HepG2 (cell line): ENCODE data around the gene PPOX. TPM values are rescaled to one million over a fixed set of nuclear protein-coding genes. Genes with fewer than 3 reads are reported as not detected.

Source experiments
- AKAP8 ChIP-seq: sonication (generic); formaldehyde crosslinking; IDR thresholded peaks from 2 replicates; pipeline ENCODE4 v1.5.1; 2020; ENCODE audit warnings: mild to moderate bottlenecking, missing genetic modification reagents
- HHEX ChIP-seq: IDR thresholded peaks from 2 replicates; pipeline ENCODE4 v1.6.1; 2016; ENCODE audit warnings: control low read depth
- JARID2 ChIP-seq: sonication (generic); formaldehyde crosslinking; IDR thresholded peaks from 2 replicates; pipeline ENCODE4 v1.8.1; 2023; ENCODE audit warnings: missing genetic modification reagents, inconsistent platforms; ENCODE audit not compliant: insufficient replicate concordance
- KDM6A ChIP-seq: IDR thresholded peaks from 2 replicates; pipeline ENCODE4 v1.6.1; 2016; ENCODE audit warnings: low read depth
- MYNN ChIP-seq: sonication (generic); formaldehyde crosslinking; IDR thresholded peaks from 2 replicates; pipeline ENCODE4 v1.4.0; 2020; ENCODE audit warnings: mild to moderate bottlenecking, low read depth, missing genetic modification reagents
- PAF1 ChIP-seq: IDR thresholded peaks from 2 replicates; pipeline ENCODE4 v1.6.1; 2016; ENCODE audit warnings: missing genetic modification reagents, missing compliant biosample characterization
- PAWR ChIP-seq: sonication (generic); formaldehyde crosslinking; IDR thresholded peaks from 2 replicates; pipeline ENCODE4 v1.4.0; 2020; ENCODE audit warnings: missing genetic modification reagents, mild to moderate bottlenecking, borderline replicate concordance
- PHF20 ChIP-seq: sonication (generic); formaldehyde crosslinking; IDR thresholded peaks from 2 replicates; pipeline ENCODE4 v1.5.0; 2020; ENCODE audit warnings: mild to moderate bottlenecking, missing genetic modification reagents
- POGZ ChIP-seq: sonication (generic); formaldehyde crosslinking; IDR thresholded peaks from 2 replicates; pipeline ENCODE4 v1.4.0; 2020; ENCODE audit warnings: mild to moderate bottlenecking, missing genetic modification reagents
- REXO4 ChIP-seq: sonication (generic); formaldehyde crosslinking; IDR thresholded peaks from 2 replicates; pipeline ENCODE4 v1.8.0; 2022; ENCODE audit warnings: missing genetic modification reagents, mild to moderate bottlenecking, borderline replicate concordance
- RXRB ChIP-seq: IDR thresholded peaks from 2 replicates; pipeline ENCODE4 v1.6.1; 2016; ENCODE audit warnings: borderline replicate concordance, missing genetic modification reagents, missing compliant biosample characterization
- SRSF4 ChIP-seq: fragments of 200-400 bp; formaldehyde crosslinking; IDR thresholded peaks from one replicate; pipeline ENCODE4 v1.6.1; 2018; ENCODE audit warnings: mild to moderate bottlenecking, low read depth, low read length, moderate library complexity; ENCODE audit not compliant: poor library complexity, severe bottlenecking
- TRIM22 ChIP-seq: fragments of 450-650 bp; IDR thresholded peaks from 2 replicates; pipeline ENCODE4 v1.6.1; 2017
- TSC22D2 ChIP-seq: sonication (generic); formaldehyde crosslinking; IDR thresholded peaks from 2 replicates; pipeline ENCODE4 v1.5.1; 2020; ENCODE audit warnings: missing genetic modification reagents, mild to moderate bottlenecking, borderline replicate concordance
- XBP1 ChIP-seq: sonication (generic); formaldehyde crosslinking; IDR thresholded peaks from 2 replicates; pipeline ENCODE4 v1.5.0; 2020; ENCODE audit warnings: missing genetic modification reagents
- ZBTB33 ChIP-seq: sonication (generic); formaldehyde crosslinking; IDR thresholded peaks from 2 replicates; pipeline ENCODE4 v1.4.0; 2020; ENCODE audit warnings: missing genetic modification reagents
- ZFP36L1 ChIP-seq: sonication (generic); formaldehyde crosslinking; IDR thresholded peaks from 2 replicates; pipeline ENCODE4 v1.8.0; 2022; ENCODE audit warnings: mild to moderate bottlenecking, missing genetic modification reagents, moderate library complexity
- ZFP90 ChIP-seq: sonication (generic); formaldehyde crosslinking; IDR thresholded peaks from 2 replicates; pipeline ENCODE4 v1.8.0; 2022; ENCODE audit warnings: missing genetic modification reagents, mild to moderate bottlenecking, inconsistent platforms, borderline replicate concordance
- ZNF317 ChIP-seq: sonication (generic); formaldehyde crosslinking; IDR thresholded peaks from 2 replicates; pipeline ENCODE4 v1.5.0; 2020; ENCODE audit warnings: mild to moderate bottlenecking, missing genetic modification reagents
- ZNF383 ChIP-seq: sonication (generic); formaldehyde crosslinking; IDR thresholded peaks from 2 replicates; pipeline ENCODE4 v1.4.0; 2020; ENCODE audit warnings: missing genetic modification reagents, mild to moderate bottlenecking, borderline replicate concordance
- polyA plus RNA-seq, 8 experiments: library from polyadenylated mRNA; depleted of rRNA in 3 of 8; stranded (reverse) in 7 of 8; unstranded in 1 of 8; fragments of >200 nt; fragmentation: Illumina TruSeq in 4 of 8; extraction: Trizol in 4 of 8; gene quantifications; 2 replicates each; pipeline versions ENCODE4 v1.2.1 to v1.2.3, GENCODE V29; 2011 to 2016; ENCODE audit warnings: low read depth in 4 of 8, missing spikeins in 1 of 8, mixed read lengths in 1 of 8; ENCODE audit not compliant: insufficient read depth in 1 of 8
- total RNA-seq, 5 experiments: library from RNA; depleted of rRNA; stranded (reverse); fragments of >200 nt; fragmentation: Illumina TruSeq; extraction: Trizol; gene quantifications; 2 replicates each; pipeline ENCODE4 v1.2.3, GENCODE V29; 2016; ENCODE audit warnings: low read depth in 1 of 5
- TF ChIP-seq, protein P1 (sequence below): fragments of 450-650 bp; IDR thresholded peaks from 2 replicates; pipeline ENCODE4 v1.6.1; 2016
- TF ChIP-seq, protein P2 (sequence below): sonication (generic); formaldehyde crosslinking; IDR thresholded peaks from 2 replicates; pipeline ENCODE4 v1.8.1; 2022; ENCODE audit warnings: mild to moderate bottlenecking, missing genetic modification reagents
- TF ChIP-seq, protein P3 (sequence below): sonication (generic); formaldehyde crosslinking; IDR thresholded peaks from 2 replicates; pipeline ENCODE4 v1.5.0; 2020; ENCODE audit warnings: missing genetic modification reagents, mild to moderate bottlenecking, borderline replicate concordance

The PPOX gene
- total and polyA plus RNA-seq, 2 of the 13 experiments (the other 11 are each of a cell fraction or from before 2014, with no cell fraction given) = 15.5 to 27.7 TPM

GRCh38 chr1:161159087-161159912 is 6.9 kb upstream of the PPOX start, which contains the start of gene USP21 (continued):
- TF ChIP-seq POGZ (CRISPR knock-in tag) = peak; percentile 56
- no peak for TF ChIP-seq HHEX (CRISPR knock-in tag)
- TF ChIP-seq ZNF383 (CRISPR knock-in tag) = no peak
- no peak for TF ChIP-seq PAF1
- no peak for TF ChIP-seq AKAP8 (CRISPR knock-in tag)
- TF ChIP-seq, protein P1, sequence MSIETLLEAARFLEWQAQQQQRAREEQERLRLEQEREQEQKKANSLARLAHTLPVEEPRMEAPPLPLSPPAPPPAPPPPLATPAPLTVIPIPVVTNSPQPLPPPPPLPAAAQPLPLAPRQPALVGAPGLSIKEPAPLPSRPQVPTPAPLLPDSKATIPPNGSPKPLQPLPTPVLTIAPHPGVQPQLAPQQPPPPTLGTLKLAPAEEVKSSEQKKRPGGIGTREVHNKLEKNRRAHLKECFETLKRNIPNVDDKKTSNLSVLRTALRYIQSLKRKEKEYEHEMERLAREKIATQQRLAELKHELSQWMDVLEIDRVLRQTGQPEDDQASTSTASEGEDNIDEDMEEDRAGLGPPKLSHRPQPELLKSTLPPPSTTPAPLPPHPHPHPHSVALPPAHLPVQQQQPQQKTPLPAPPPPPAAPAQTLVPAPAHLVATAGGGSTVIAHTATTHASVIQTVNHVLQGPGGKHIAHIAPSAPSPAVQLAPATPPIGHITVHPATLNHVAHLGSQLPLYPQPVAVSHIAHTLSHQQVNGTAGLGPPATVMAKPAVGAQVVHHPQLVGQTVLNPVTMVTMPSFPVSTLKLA = no peak
- TF ChIP-seq TSC22D2 (CRISPR knock-in tag) = no peak
- no peak for TF ChIP-seq JARID2 (CRISPR knock-in tag)
- peak; percentile 55 for TF ChIP-seq PHF20 (CRISPR knock-in tag)
- no peak for TF ChIP-seq MYNN (CRISPR knock-in tag)
- TF ChIP-seq, protein P2, sequence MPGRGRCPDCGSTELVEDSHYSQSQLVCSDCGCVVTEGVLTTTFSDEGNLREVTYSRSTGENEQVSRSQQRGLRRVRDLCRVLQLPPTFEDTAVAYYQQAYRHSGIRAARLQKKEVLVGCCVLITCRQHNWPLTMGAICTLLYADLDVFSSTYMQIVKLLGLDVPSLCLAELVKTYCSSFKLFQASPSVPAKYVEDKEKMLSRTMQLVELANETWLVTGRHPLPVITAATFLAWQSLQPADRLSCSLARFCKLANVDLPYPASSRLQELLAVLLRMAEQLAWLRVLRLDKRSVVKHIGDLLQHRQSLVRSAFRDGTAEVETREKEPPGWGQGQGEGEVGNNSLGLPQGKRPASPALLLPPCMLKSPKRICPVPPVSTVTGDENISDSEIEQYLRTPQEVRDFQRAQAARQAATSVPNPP = no peak
- no peak; the same call in 1 of the 2 replicates for TF ChIP-seq ZFP90
- TF ChIP-seq XBP1 (CRISPR knock-in tag) = no peak
- TF ChIP-seq SRSF4 = no peak
- no peak for TF ChIP-seq RXRB
- no peak for TF ChIP-seq TRIM22
- TF ChIP-seq ZNF317 (CRISPR knock-in tag) = no peak
- no peak for TF ChIP-seq REXO4 (CRISPR knock-in tag)
- TF ChIP-seq KDM6A (CRISPR knock-in tag) = no peak
- TF ChIP-seq PAWR = no peak
- peak; percentile 53; the same call in 1 of the 2 replicates for TF ChIP-seq ZBTB33 (CRISPR knock-in tag)
- TF ChIP-seq, protein P3, sequence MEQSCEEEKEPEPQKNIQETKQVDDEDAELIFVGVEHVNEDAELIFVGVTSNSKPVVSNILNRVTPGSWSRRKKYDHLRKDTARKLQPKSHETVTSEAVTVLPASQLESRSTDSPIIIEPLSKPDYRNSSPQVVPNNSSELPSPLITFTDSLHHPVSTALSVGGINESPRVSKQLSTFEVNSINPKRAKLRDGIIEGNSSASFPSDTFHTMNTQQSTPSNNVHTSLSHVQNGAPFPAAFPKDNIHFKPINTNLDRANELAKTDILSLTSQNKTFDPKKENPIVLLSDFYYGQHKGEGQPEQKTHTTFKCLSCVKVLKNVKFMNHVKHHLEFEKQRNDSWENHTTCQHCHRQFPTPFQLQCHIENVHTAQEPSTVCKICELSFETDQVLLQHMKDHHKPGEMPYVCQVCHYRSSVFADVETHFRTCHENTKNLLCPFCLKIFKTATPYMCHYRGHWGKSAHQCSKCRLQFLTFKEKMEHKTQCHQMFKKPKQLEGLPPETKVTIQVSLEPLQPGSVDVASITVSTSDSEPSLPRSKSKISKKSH = no peak
- no peak for TF ChIP-seq ZFP36L1 (CRISPR knock-in tag)
